HEK293T (cell line): Measurements from ENCODE around the gene PRG3.

Source experiments
- CTCF ChIA-PET: fragments of 350-600 bp; formaldehyde crosslinking; extraction: SDS; loops from one replicate; lab custom pipeline; 2021; ENCODE audit warnings: antibody characterized with exemption, inconsistent platforms; lab: Yijun Ruan, JAX
- POLR2A ChIA-PET: fragments of 350-600 bp; formaldehyde crosslinking; extraction: SDS; loops from one replicate; lab custom pipeline; 2020; ENCODE audit warnings: antibody characterized with exemption, inconsistent platforms; lab: Yijun Ruan, JAX
- DNase-seq: peaks from one replicate; pipeline ENCODE4 v3.0.0; 2012; ENCODE audit warnings: mixed read lengths; ENCODE audit errors: extremely low spot score
- ARNT ChIP-seq: fragments of 450-650 bp; IDR thresholded peaks from 2 replicates; pipeline ENCODE4 v1.6.1; 2017; ENCODE audit warnings: mild to moderate bottlenecking
- BHLHE40 ChIP-seq: fragments of 450-650 bp; IDR thresholded peaks from 2 replicates; pipeline ENCODE4 v1.6.1; 2016; ENCODE audit warnings: mild to moderate bottlenecking, moderate library complexity, borderline replicate concordance
- CTBP1 ChIP-seq: fragments of 450-650 bp; IDR thresholded peaks from 2 replicates; pipeline ENCODE4 v1.6.1; 2016; ENCODE audit warnings: borderline replicate concordance
- ELF4 ChIP-seq: fragments of 450-650 bp; IDR thresholded peaks from 2 replicates; pipeline ENCODE4 v1.6.1; 2017; ENCODE audit warnings: antibody characterized with exemption
- FOXA1 ChIP-seq: fragments of 450-650 bp; IDR thresholded peaks from 2 replicates; pipeline ENCODE4 v1.6.1; 2016; ENCODE audit warnings: mild to moderate bottlenecking
- FOXK2 ChIP-seq: fragments of 450-650 bp; IDR thresholded peaks from 2 replicates; pipeline ENCODE4 v1.6.1; 2016; ENCODE audit warnings: mild to moderate bottlenecking
- FOXM1 ChIP-seq: fragments of 450-650 bp; IDR thresholded peaks from 2 replicates; pipeline ENCODE4 v1.6.1; 2017; ENCODE audit warnings: mild to moderate bottlenecking, borderline replicate concordance
- HDGF ChIP-seq: fragments of 450-650 bp; IDR thresholded peaks from 2 replicates; pipeline ENCODE4 v1.6.1; 2017; ENCODE audit warnings: antibody characterized with exemption, borderline replicate concordance
- L3MBTL2 ChIP-seq: fragments of 450-650 bp; conservative IDR thresholded peaks from 2 replicates; pipeline ENCODE4 v1.6.1; 2016; ENCODE audit warnings: mild to moderate bottlenecking
- LEF1 ChIP-seq: fragments of 450-650 bp; IDR thresholded peaks from 2 replicates; pipeline ENCODE4 v1.6.1; 2017; ENCODE audit warnings: mild to moderate bottlenecking, borderline replicate concordance
- NFRKB ChIP-seq: fragments of 450-650 bp; IDR thresholded peaks from 2 replicates; pipeline ENCODE4 v1.6.1; 2016; ENCODE audit warnings: mild to moderate bottlenecking, moderate library complexity
- SP1 ChIP-seq: fragments of 450-650 bp; IDR thresholded peaks from 2 replicates; pipeline ENCODE4 v1.6.1; 2017
- SUZ12 ChIP-seq: fragments of 450-650 bp; IDR thresholded peaks from 2 replicates; pipeline ENCODE4 v1.6.1; 2016; ENCODE audit warnings: mild to moderate bottlenecking
- TARDBP ChIP-seq: fragments of 450-650 bp; IDR thresholded peaks from 2 replicates; pipeline ENCODE4 v1.6.1; 2016
- ZNF384 ChIP-seq: fragments of 450-650 bp; IDR thresholded peaks from 2 replicates; pipeline ENCODE4 v1.6.1; 2016
- TF ChIP-seq, protein P1 (sequence below): fragments of 450-650 bp; IDR thresholded peaks from 2 replicates; pipeline ENCODE4 v1.6.1; 2016

Gene PRG3

DNA sequence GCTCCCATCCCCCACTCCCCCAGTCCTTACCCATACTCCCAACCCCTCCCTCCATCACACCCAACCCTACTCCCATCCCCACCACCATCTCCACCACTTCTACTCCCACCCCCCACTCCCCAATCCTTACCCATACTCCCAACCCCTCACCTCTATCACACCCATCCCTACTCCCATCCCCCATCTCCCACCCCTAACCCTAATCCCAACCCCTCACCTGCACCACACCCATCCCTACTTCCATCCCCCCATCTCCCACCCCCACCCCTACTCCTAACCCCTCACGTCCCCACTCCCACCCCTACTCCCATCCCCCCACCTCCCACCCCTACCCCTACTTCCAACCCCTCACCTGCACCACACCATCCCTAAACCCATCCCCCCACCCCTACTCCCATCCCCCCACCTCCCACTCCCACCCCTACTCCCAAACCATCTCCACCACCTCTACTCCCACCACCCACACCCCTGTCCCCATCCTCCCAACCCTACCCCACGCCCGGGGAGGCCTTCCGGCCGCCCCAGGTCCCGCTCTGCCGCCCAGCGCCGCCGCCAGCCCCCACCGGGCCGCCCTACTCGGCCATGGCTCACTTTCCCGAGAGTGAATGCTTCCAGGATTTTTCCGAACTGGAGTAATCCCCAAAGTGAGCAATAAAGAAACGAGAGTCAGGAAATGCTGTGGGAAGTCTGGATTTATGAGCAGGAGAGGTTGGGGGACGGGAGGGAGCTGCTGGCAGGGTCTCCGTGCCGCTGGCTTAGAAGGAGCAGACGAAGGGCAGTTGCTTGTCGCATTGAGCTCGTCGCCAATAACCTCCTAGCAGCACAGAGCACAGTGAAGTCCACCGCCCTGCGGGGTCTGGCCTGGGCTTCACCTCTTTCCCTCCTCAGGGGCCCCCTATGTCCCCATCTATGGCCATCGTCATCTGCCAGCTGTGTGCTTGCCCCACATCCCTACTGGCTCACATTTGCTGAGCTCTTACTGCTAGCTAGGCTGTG lies 4.6 kb downstream of the PRG3 start:
- POLR2A ChIA-PET = no interaction called here
- CTCF ChIA-PET = no interaction called here
- no peak for TF ChIP-seq FOXM1
- no peak for TF ChIP-seq ELF4
- no peak for TF ChIP-seq FOXK2
- TF ChIP-seq SP1 = no peak
- TF ChIP-seq TARDBP = no peak
- no peak for DNase-seq

DNA sequence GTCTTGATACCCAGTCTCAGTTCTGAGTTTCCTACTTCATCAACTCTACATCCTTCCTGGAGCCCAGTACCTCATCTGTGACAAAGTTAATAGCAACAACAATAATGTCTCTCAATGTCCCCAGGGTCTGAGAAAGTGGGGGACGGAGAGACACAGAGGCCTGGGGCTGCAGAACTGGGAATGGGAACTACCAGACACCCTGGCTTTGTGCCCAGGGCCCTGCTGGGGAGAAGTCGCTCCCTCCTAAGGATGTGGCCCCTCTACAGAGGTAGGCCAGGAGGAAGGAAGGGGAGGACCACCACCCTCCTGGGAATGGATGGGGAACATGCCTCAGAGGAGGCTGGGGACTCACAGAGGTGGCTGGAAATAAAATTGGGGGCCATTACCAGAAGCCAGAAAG lies 5.5 kb downstream of the PRG3 start:
- ChIA-PET POLR2A (no interaction called here), CTCF (no interaction called here)
- TF ChIP-seq ELF4 = no peak
- DNase-seq = no peak

DNA sequence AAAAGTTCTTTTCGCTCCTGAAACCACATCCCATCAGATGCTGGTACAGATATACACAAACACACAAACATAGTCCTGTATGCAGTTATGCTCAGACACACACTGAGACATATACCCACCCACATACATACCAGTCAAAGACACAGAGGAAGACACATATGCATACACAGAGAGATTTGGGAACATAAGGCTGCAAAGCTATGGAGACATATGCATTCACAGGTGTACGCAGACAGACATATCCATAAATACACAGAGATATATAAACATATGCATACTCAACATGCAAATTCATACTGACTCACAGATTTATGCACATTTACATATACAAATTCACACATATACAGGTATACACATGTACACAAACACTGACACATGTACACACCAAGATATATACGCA lies 6.0 kb downstream of the PRG3 start:
- POLR2A ChIA-PET = no interaction called here
- CTCF ChIA-PET = no interaction called here
- no peak for DNase-seq
- TF ChIP-seq FOXM1 = no peak
- no peak for TF ChIP-seq SUZ12
- TF ChIP-seq FOXA1 = no peak
- TF ChIP-seq ZNF384 = no peak
- no peak for TF ChIP-seq HDGF
- no peak for TF ChIP-seq TARDBP
- no peak for TF ChIP-seq FOXK2

DNA sequence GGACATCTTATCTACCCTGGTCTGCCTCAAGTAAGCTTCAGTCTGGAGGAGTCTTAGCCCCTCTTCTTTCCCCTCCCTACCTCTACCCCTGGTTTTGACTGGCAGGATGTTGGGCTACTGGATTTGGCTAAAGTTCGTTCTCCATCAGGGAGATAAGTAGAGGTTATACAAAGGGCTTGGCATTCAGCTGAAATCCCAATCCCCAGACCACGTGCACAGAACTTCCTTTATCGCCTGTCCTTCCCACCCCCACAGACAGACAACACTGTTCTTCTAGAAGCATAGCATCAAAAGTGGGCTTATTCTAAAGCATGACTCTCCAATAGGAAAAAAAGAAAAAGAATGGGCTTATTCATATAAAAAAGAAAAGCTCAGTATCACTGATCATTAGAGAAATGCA lies 7.8 kb downstream of the PRG3 start:
- DNase-seq = no peak
- ChIA-PET POLR2A (no interaction called here), CTCF (no interaction called here)
- TF ChIP-seq ARNT (no peak), ZNF384 (no peak), SUZ12 (no peak), BHLHE40 (no peak), ELF4 (no peak), HDGF (no peak), CTBP1 (no peak), FOXA1 (no peak)
- TF ChIP-seq, protein P1, sequence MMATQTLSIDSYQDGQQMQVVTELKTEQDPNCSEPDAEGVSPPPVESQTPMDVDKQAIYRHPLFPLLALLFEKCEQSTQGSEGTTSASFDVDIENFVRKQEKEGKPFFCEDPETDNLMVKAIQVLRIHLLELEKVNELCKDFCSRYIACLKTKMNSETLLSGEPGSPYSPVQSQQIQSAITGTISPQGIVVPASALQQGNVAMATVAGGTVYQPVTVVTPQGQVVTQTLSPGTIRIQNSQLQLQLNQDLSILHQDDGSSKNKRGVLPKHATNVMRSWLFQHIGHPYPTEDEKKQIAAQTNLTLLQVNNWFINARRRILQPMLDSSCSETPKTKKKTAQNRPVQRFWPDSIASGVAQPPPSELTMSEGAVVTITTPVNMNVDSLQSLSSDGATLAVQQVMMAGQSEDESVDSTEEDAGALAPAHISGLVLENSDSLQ = no peak

DNA sequence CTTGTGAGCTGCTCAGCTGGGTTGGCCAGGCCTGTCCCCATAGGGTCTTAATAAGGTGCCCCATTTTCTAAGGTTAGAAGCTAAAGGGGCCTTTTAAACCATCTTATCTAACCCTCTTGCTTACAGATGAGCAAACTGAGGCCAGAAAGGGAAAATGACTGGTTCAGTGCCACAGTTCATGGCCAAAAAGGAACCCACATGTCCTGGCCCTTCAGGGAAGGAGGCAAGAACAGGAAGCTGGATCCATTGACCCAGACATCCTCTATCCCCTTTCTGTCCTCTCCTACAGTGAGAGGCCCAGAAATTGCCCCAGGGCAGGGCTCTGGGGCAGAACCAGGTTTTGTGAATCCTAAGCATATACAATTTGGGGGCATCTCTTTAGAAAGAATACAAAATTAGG lies 10.0 kb downstream of the PRG3 start:
- CTCF ChIA-PET = interaction anchor here (0.6 kb wide), 1 partner anchor 617 kb away, joined by 4 read pairs; no protein-coding TSS in a partner anchor
- POLR2A ChIA-PET = no interaction called here
- TF ChIP-seq SUZ12 (no peak), FOXA1 (no peak), FOXM1 (no peak), NFRKB (no peak), ELF4 (no peak), FOXK2 (no peak), SP1 (no peak), ZNF384 (no peak), CTBP1 (no peak), TARDBP (no peak), BHLHE40 (no peak), ARNT (no peak), LEF1 (no peak), HDGF (no peak), L3MBTL2 (no peak)
- TF ChIP-seq, protein P1 = no peak
- DNase-seq = no peak

DNA sequence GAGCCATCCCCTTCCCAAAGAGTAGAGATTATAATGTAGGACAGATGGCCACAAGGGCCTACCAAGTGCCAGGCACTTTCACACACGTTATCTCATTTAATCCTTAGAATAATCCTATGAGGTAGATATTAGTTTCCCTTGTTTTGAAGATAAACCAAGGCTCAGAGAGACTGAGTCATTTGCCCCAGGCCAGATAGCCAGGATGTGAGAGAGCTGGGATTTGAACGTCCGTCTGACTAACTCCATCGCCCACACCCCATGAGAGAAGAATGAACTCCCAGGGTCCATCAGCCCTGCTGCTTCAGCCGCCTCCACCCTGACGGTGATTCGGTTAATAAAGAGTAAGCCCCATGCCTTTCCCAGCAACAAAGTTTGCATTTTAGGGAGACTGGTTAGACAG lies 10.7 kb downstream of the PRG3 start:
- TF ChIP-seq FOXM1 (no peak), BHLHE40 (no peak), FOXA1 (no peak), LEF1 (no peak), SUZ12 (no peak), NFRKB (no peak), HDGF (no peak), CTBP1 (no peak), TARDBP (no peak), ELF4 (no peak), ZNF384 (no peak), L3MBTL2 (no peak), SP1 (no peak), ARNT (no peak), FOXK2 (no peak)
- TF ChIP-seq, protein P1 = no peak
- ChIA-PET POLR2A (no interaction called here), CTCF (no interaction called here)
- DNase-seq = no peak

DNA sequence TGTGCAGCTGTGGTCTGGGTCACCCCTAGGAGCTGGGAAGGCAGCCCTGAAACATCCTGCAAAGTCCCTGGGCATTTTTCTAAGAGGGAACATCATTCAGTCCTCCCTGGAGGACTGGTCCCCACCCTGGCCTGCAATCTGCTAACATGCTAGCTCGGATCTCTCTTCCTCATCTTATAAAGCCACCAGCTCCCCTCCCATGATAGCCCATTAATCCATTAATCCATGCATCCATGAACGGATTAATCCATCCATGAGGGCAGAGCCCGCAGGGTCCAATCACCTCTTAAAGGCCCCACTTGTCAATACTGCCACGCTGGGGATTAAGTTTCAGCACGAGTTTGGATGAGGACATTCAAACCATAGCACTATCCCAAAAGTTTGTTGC lies 12.1 kb downstream of the PRG3 start:
- TF ChIP-seq ARNT (no peak), SP1 (no peak), FOXK2 (no peak), FOXA1 (no peak), SUZ12 (no peak), ZNF384 (no peak), TARDBP (no peak), HDGF (no peak), BHLHE40 (no peak), NFRKB (no peak), CTBP1 (no peak), ELF4 (no peak), LEF1 (no peak), L3MBTL2 (no peak), FOXM1 (no peak)
- TF ChIP-seq, protein P1 = no peak
- ChIA-PET CTCF (no interaction called here), POLR2A (no interaction called here)

More for the DNA sequence above, 12.1 kb downstream of the PRG3 start:
- no peak for DNase-seq
